GM19025 (cell line): ENCODE data around the gene TBCD.

Experiments
- ATAC-seq: cut with Tn5 transposase; IDR thresholded peaks from one replicate; pipeline ENCODE4 v1.9.1; 2021; ENCODE audit warnings: mild to moderate bottlenecking, low read depth, moderate library complexity; ENCODE audit not compliant: unreplicated experiment

Gene TBCD

DNA sequence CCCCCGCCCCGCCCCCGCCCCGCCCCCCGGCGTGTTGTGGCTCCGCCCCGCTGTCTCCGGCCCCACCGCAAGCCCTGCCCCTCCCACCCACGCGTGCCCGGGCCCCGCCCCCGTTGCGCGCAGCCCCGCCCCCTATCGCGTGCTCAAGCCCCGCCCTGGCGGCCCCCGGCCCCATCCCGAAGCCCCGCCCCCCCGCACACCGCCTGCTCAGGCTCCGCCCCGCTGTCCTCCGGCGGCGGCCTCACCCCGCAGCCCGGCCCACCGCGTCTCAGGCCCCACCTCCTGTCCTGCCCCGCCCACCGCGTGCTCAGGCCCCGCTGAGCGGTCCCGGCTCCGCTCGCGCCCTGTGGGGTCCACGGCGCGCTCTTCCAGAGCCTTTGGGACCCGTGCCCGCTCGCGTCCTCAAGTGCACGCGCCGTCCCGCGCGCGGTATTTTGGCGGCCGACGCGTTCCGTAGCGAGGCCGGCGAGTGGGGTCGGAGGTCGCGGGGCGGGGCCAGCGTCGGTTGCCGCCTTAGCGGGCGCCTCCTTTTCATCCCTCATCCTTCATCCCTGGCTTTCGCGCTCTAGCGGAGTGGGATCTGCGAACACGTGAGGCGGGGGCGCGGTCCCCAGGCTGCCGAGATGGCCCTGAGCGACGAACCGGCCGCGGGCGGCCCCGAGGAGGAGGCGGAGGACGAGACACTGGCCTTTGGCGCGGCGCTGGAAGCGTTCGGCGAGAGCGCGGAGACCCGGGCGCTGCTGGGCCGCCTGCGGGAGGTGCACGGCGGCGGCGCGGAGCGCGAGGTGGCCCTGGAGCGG, at the start of gene TBCD:
TSS of gene TBCD (plus strand) at position 495 of the 800 bp plus-strand sequence. CDS start at position 624, 129 bp downstream.
- ATAC-seq = peak; percentile 72

DNA sequence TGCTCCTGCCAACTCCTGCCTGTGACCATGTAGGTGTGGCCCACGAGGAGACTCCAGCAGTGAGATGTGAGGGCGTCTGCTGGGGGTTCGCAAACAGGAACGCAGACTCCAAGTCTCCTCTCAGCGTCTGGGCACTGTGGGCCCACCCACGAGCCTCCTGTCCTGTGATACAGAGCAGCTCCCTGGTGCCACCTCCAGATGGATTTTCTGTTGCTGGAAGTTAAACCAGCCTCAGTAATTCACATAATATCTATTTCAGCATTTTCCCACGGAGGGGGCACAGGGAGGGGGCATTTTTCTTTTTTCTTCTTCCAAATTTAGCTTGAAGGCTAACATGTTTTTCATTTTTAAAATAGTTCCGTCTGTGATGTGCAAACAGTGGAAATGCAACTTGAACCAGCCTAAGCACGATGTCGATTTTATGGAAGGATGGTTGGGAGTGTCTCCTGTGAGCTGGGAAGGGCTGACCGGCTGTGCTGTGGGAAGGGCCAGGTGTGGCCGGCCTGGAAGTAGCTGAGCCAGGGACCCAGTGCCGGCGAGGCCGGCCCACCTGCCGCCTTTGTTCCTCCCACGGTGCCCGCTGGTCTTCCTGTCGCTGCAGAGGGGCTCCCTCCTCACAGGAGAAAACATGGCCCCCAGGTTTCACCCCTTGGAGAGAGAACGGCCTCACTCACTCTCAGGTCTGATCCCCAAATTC, 49.5 kb upstream of the TBCD start:
- ATAC-seq = no peak

DNA sequence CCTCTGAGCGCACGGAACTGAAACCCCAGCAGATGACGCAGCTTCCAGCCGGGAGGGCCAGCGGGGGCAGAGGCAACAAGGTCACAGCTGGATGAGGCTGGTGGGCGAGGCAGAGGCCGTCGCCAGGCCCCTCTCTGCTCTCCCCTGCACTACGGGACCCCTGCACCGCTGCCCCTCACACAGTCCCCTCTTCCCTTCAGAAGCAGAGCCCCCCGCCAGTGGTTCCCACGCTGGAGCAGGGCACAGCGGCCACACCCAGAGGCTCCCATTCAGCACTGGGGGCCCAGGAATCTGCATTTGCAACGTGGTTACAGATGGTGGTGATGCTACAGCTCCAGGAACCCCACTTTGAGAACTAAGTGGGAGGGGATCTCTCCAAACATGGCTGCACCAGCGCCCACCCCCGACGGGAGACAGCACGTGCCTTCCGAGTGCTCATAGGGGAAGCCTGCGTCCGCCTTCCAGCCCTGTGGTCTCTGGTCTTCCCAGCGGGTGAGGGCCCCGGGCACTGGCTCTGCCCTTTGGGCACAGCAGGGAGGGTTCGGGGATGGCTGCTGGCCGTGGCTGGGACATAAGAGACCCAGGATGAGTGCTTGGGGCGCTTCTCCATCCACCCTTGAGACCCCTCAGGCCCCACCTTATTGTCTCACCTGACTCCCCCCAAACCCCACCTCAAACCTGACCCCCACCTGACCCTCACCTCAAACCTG, 48.7 kb upstream of the TBCD start:
- ATAC-seq = no peak

DNA sequence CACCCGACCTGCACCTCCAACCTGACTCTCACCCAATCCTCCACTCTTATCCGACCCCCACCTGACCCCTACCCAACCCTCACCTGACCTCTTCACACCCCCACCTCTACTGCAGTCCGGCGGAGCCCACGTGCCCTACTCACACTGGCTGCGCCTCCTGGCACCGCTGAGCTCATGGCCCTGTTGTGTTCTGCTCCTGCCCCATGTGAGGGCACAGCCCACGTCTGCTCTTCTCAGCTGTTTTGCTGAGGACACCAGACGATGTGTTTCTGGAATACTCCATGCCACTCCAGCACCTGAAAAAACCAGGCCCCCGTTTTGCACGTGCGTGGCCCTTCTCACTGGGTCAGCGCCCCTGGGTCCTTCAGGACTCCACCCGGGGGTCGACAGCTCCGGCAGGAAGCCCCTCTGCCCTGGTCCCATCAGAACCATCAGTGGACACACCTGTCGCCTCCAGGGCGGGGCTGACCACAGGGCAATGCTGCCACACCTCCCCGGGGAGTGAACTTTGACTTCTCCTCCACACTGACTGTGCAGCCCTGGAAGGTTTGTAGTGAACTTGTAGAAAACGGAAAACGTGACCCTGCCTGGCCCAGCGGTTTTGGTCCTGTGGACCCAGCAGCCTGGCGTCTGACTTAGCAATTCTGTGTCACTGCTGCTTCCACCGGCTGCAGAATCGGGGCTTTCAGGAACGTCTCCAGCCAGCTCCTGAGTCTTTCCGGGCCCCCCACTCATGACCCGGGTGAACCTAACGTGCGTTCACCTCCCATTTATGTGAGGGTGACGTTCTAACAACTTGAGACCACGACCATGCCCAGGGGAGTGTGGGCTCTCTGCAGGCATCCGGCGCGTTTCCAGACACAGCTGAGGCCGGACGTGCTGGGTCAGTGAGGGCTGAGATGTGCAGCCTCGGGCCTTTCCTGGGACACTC, 47.7 kb upstream of the TBCD start:
- ATAC-seq = no peak

DNA sequence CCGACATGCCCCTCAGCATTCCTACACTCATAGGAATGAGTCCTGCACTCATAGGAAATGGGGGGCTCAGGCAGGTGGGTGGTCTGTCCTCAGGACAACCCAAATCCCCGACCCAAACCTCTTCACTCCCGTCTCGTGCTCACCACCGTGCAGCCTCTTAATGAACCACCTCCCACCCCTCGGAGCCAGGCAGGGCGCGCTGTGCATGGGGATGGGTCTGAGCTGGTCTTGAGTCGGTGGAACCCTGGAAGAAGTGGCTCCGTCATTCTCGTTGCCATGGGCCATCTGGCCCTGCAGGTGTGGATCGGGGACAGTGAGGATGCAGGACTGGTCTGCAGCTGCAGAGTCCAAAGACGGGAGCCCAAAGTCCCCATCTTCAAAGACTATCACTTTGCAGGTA, 47.0 kb upstream of the TBCD start:
- no peak for ATAC-seq

DNA sequence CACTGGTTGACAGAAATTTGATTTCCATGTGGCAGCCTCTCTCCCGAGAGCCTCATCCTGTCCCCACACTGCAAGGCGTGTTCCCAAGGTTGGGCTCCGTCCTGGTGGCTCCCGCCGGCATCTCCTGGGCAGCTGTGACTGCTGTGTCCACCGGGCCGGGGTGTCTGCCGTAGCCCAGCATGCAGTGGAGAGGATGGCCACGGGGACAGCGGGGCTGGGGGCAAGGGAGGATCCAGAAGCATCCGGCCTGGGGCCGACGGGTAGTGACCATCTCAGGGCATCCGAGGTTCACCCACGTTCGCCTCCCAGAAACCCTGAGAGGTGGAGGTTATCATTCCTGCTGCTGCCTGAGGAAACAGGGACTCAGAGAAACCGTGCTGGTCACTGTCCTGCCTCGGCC, 46.1 kb upstream of the TBCD start:
- ATAC-seq = no peak

DNA sequence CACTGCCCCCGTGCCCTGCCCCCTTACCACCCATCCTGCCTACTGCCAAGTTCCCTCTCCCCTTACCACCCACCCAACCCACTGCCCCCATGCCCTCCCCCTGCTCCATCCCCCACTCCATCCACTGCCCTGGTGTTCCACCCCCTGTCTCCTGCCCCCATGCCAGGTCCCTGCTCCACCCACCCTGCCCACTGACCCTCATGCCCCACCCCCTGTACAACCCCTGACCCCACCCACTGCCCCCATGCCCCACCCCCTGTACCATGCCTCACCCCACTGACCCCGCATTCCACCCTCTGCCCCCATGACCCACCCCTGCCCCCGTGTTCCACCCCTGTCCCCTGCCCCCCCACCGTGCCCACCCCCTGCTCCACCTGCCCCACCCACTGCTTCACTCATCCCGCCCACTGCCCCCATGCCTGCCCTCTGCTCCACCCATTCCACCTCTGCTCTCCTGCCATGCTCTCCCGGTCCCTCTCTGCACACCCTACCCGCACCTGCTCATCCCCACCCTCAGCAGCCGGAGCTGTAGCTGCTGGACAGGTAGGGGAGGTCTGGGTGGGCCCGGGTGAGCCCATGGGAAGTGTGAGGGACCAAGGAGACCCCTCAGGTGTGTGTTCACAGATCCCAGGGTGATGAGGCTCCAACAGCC, 42.7 kb upstream of the TBCD start:
- ATAC-seq = no peak

DNA sequence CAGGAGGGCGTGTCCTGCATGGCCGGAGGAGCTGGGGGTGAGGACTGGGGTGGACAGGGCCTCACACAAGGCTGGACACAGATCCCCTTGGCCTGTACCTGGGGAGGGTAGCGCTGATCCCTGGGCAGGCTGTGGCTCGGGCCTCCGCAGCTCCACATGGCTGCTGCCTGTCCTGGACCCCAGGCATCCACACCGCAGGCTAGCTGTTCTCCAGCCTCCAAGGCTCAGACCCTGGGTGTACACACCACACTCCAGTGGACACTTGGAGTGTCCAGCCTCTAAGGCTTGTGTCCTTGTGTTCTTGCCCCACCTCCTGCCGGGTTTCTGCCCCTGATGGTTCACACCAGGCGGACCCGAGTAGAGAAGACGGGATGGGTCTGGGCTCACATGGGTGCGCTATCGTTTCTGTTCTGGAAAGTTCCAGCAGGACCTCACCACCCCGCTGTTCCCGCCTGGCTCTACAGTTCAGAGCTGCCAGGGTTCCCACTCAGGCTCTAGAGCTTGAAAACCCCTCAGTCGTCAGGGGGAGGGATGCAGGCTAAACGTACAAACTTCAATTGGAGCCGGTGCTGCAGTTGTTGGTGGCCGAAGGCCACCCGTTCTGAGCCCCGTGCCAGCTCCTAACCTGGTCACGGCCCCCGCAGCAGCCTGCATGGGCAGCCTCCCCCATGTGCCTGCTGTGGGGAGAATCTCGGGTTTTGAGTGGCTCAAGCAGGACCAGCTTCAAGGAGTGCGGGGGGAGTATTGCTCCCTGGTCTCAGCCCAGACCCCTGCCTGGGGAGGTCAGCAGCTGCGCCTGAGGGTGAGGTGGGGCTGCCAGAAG, 42.0 kb upstream of the TBCD start:
- no peak for ATAC-seq

DNA sequence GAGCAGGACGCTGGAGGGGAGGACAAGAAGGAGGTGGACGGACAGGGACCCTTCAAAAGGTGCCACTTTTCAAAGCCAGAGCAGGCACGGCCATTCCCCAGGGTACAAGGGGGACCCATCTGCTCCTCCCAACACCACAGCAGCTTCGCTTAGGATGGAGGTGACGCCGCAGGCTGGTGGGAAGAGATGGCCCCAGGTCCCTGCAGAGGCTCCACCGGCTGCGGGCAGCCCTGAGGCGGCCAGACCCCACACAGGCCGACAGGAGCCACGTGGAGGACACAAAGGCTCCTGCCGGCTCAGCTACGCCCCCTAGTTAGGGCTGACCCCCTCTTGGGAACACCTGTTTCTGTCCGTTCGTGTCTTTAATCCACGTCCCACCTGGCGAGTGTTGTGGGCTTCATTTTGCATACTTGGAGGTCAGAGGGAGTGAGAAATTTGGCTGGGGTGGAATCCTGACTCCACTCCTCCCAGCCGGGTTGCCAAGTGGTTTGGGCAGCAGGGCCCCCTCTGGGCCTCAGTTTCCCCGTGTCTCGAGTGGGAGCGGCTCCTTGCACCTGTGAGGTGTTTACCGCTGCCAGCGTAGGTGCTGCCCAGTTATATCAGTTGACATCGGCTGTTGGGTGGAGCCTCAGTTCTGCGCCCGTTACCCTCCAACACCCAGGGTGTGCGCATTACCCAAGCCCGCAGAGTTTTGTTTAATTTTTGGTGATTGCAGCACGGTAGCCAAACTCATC, 41.2 kb upstream of the TBCD start:
- no peak for ATAC-seq

DNA sequence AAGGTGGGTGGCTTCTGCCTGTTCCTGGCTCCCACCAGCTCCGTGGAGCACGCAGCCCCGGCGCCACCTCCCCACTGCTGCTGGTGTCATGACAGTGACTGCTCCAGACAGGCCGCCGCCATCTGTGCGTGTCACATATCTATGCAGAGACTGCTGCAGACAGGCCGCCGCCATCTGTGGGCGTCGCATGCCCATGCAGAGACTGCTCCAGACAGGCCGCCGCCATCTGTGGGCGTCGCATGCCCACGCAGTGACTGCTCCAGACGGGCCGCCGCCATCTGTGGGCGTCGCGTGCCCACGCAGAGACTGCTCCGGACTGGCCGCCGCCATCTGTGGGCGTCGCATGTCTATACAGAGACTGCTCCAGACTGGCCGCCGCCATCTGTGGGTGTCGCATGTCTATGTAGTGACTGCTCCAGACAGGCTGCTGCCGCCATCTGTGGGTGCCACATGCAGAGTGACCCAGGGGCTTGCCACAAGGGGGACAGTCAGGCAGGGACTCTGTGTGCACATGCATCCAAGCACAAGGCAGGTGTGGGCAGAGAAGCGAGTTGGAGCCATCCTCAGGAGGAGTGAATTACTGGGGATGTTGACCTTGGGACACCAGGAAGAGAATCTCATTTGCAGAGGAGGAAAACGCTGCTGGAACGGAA, 38.7 kb upstream of the TBCD start:
- ATAC-seq = no peak

DNA sequence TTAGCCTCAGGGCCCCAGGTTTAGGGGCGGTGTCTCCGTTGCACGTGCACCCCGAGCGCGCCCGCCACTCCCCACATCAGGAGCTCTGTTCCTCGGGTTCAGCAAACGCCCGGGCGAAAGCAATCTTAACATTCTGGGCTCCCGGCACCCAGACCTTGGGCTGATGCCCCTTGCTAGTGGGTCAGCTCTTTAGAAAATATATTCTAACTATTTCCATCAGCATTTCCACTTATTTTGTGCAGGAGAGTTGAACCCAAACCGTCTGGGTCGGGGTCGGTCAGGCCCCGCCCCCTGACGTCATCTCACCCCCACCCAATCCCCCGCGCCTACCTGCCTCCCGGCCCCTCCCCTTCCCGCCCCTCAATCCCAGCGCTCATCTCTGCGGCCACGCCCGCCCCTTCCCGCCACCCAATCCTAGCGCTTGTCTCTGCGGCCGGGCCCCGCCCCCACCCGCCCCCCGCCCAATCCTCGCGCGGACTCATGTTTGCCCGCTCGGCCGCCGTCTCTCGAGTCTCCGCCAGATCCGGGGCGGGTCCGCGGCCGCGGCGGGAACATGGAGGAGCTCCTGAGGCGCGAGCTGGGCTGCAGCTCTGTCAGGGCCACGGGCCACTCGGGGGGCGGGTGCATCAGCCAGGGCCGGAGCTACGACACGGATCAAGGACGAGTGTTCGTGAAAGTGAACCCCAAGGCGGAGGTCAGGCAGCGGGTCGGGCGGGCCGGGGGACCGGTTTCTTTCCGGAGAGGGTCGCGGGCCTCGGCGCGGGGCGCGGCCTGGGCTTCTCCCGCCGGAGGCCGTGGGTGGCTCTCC, 35.5 kb upstream of the TBCD start, which contains the start of gene FN3KRP:
TSS of gene FN3KRP (plus strand) at position 504 of the 808 bp plus-strand sequence. CDS start at position 554, 50 bp downstream.
- peak; percentile 76 for ATAC-seq

DNA sequence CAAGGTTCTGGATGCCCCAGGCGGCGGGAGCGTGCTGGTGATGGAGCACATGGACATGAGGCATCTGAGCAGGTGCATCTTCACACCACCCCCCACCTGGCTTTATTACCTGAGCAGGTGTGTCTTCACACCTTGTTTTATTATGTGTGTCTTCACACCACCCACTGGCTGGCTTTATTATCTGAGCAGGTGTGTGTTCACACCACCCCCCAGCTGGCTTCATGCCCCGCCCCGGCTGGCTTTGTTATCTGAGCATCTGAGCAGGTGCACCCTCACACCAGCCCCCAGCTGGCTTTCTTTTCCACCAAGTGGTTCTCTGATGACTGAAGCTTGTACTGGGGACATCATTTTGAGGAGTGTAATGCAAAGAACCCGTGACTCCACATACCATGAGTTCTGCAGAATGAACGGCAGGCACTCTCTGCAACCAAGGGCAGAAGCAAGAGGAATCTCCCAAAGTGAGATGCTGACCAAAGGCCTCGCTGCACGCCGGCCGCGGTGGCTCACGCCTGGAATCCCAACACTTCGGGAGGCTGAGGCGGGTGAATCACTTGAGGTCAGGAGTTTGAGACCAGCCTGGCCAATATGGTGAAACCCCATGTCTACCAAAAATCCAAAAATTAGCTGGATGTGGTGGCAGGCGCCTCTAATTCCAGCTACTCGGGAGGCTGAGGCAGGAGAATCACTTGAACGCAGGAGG, 32.7 kb upstream of the TBCD start:
- ATAC-seq = no peak

DNA sequence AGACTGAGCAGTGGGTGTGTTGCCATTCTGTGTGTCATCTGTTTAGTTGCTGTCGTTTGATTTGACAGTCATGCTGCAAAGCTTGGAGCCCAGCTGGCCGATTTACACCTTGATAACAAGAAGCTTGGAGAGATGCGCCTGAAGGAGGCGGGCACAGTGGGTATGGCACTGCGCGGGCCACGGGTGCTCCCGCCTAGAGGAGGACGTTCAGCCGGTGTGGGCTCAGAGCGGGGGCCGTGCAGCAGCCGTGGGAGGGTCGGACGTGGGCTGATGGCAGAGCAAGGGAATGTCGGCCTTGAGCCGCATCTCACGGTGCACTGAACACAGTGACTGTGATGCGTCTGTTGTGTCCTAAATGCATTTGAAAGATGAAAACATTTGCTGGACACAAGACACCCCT, 31.7 kb upstream of the TBCD start:
- ATAC-seq = no peak

DNA sequence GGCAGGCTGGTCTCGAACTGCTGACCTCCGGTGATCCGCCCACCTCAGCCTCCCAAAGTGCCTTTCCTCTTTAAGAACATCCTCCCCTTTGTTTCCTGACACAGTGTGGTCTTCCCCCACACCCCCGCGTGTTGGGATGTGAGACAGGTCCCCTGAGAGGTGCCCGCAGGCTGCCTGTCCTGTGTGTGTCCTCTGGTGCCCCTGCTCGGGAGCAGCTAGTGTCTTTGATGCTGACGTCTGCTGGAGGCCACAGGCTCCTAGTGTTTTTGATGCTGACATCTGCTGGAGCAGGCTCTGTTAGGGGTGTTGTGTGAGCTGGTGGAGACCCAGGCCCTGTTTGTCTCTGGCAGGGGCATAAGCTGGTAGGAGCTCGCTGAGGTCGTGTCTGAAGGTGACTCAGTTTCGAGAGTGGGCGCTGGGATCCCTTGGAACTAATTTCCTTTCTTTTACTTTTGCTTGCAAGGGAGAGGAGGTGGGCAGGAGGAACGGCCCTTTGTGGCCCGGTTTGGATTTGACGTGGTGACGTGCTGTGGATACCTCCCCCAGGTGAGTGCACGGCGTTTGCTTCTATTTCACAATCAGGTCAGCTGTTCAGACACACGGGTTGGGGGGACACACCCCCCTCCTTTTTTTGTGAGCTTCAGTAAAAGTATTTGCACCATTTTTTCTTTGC, 29.4 kb upstream of the TBCD start:
- no peak for ATAC-seq

DNA sequence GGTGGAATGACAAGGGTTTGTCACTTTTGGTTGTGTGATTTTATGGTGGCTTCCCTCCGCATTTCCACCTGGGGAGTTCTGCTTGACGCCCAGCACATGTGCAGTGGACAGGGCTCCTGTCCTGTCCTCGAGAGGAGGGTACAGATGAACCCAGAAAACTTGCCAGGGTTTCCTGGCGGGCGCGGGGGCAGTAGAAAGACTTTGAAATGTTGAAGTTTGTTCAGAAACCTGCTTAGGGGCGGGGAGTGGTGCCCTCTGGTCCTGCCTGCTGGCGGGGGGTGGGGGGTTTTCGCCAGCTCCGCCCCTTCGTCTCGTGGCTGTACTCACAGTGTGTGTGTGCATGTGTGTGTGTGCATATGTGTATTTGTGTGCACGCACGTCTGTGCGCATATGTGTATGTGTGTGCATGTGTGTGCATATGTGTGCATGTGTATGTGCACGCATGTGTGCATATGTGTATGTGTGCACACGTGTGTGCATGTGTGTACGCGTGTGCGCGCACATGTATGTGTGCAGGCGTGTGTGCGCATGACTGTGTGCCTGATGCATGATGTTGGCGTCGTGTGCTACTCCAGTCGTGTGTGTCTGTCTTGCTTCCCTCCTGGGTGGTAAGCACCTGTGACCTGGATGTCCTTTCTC, 28.6 kb upstream of the TBCD start:
- no peak for ATAC-seq
